HepG2 (cell line): ENCODE measurements around the gene ADAM22. TPM values are rescaled to one million over a fixed set of nuclear protein-coding genes. Genes with fewer than 3 reads are reported as not detected.
A peak's percentile ranks its signal among the peaks of the same experiment; 100 is the strongest.

Experiments
- CREB3 ChIP-seq: sonication (generic); formaldehyde crosslinking; IDR thresholded peaks from 2 replicates; pipeline ENCODE4 v1.5.0; 2020; ENCODE audit warnings: missing genetic modification reagents
- IRF9 ChIP-seq: sonication (generic); formaldehyde crosslinking; IDR thresholded peaks from 2 replicates; pipeline ENCODE4 v1.8.0; 2022; ENCODE audit warnings: missing genetic modification reagents, mild to moderate bottlenecking, borderline replicate concordance
- KLF16 ChIP-seq, 2 experiments: sonication (generic) in 1 of 2; formaldehyde crosslinking in 1 of 2; IDR thresholded peaks; 2 replicates each; pipeline versions ENCODE4 v1.6.1 to v1.8.0; 2016 to 2023; ENCODE audit warnings: missing genetic modification reagents in 2 of 2, missing compliant biosample characterization in 1 of 2
- SMAD1 ChIP-seq: sonication (generic); formaldehyde crosslinking; IDR thresholded peaks from 2 replicates; pipeline ENCODE4 v1.4.0; 2020; ENCODE audit warnings: missing genetic modification reagents, low read depth, mild to moderate bottlenecking, borderline replicate concordance
- SNRNP70 ChIP-seq: fragments of 200-400 bp; formaldehyde crosslinking; IDR thresholded peaks from 2 replicates; pipeline ENCODE4 v1.6.1; 2017; ENCODE audit warnings: mild to moderate bottlenecking, low read depth, low read length, moderate library complexity
- STAG1 ChIP-seq: sonication (generic); formaldehyde crosslinking; IDR thresholded peaks from 2 replicates; pipeline ENCODE4 v1.4.0; 2020; ENCODE audit warnings: missing genetic modification reagents
- TFDP1 ChIP-seq: IDR thresholded peaks from 2 replicates; pipeline ENCODE4 v1.6.1; 2016; ENCODE audit warnings: missing compliant biosample characterization, missing genetic modification reagents, borderline replicate concordance
- TFE3 ChIP-seq: IDR thresholded peaks from 2 replicates; pipeline ENCODE4 v1.6.1; 2016
- ZBTB49 ChIP-seq: sonication (generic); formaldehyde crosslinking; IDR thresholded peaks from 2 replicates; pipeline ENCODE4 v1.4.0; 2020; ENCODE audit warnings: missing genetic modification reagents, borderline replicate concordance
- ZFP37 ChIP-seq: sonication (generic); formaldehyde crosslinking; IDR thresholded peaks from 2 replicates; pipeline ENCODE4 v1.4.0; 2020; ENCODE audit warnings: missing genetic modification reagents, borderline replicate concordance
- ZHX1 ChIP-seq: sonication (generic); formaldehyde crosslinking; IDR thresholded peaks from 2 replicates; pipeline ENCODE4 v1.8.1; 2022; ENCODE audit warnings: low read depth, mild to moderate bottlenecking, missing genetic modification reagents
- ZMYM4 ChIP-seq: sonication (generic); formaldehyde crosslinking; IDR thresholded peaks from 2 replicates; pipeline ENCODE4 v1.8.1; 2023; ENCODE audit warnings: mild to moderate bottlenecking, missing genetic modification reagents
- ZNF234 ChIP-seq: sonication (generic); formaldehyde crosslinking; conservative IDR thresholded peaks from 2 replicates; pipeline ENCODE4 v1.5.1; 2020; ENCODE audit warnings: mild to moderate bottlenecking, missing genetic modification reagents
- ZNF337 ChIP-seq: sonication (generic); formaldehyde crosslinking; IDR thresholded peaks from 2 replicates; pipeline ENCODE4 v1.5.1; 2020; ENCODE audit warnings: missing genetic modification reagents, low read depth, mild to moderate bottlenecking, borderline replicate concordance
- ZNF501 ChIP-seq: sonication (generic); formaldehyde crosslinking; IDR thresholded peaks from 2 replicates; pipeline ENCODE4 v1.5.1; 2020; ENCODE audit warnings: mild to moderate bottlenecking, moderate library complexity, missing genetic modification reagents
- ZNF792 ChIP-seq: IDR thresholded peaks from 2 replicates; pipeline ENCODE4 v1.6.1; 2016
- polyA plus RNA-seq, 8 experiments: library from polyadenylated mRNA; depleted of rRNA in 3 of 8; stranded (reverse) in 7 of 8; unstranded in 1 of 8; fragments of >200 nt; fragmentation: Illumina TruSeq in 4 of 8; extraction: Trizol in 4 of 8; gene quantifications; 2 replicates each; pipeline versions ENCODE4 v1.2.1 to v1.2.3, GENCODE V29; 2011 to 2016; ENCODE audit warnings: low read depth in 4 of 8, missing spikeins in 1 of 8, mixed read lengths in 1 of 8; ENCODE audit not compliant: insufficient read depth in 1 of 8
- total RNA-seq, 5 experiments: library from RNA; depleted of rRNA; stranded (reverse); fragments of >200 nt; fragmentation: Illumina TruSeq; extraction: Trizol; gene quantifications; 2 replicates each; pipeline ENCODE4 v1.2.3, GENCODE V29; 2016; ENCODE audit warnings: low read depth in 1 of 5

ADAM22 gene
- total and polyA plus RNA-seq, 2 of the 13 experiments (the other 11 are each of a cell fraction or from before 2014, with no cell fraction given) = 1.9 to 6.7 TPM

GRCh38 chr7:87926581-87927461 lies 7.2 kb upstream of the ADAM22 start (continued):
- TF ChIP-seq STAG1 (CRISPR knock-in tag) (peak; percentile 39), ZFP37 (no peak), ZHX1 (CRISPR knock-in tag) (no peak), SMAD1 (CRISPR knock-in tag) (no peak), CREB3 (CRISPR knock-in tag) (no peak), ZNF792 (CRISPR knock-in tag) (no peak), SNRNP70 (no peak), ZNF234 (CRISPR knock-in tag) (no peak), IRF9 (CRISPR knock-in tag) (no peak), KLF16 (CRISPR knock-in tag; IDR thresholded peaks at IDR 0.05) (no peak), ZNF501 (CRISPR knock-in tag) (peak; percentile 76), TFE3 (no peak), TFDP1 (CRISPR knock-in tag) (no peak), ZBTB49 (no peak), ZNF337 (CRISPR knock-in tag) (no peak), ZMYM4 (CRISPR knock-in tag) (peak; percentile 65)
